Measurements from ENCODE around the gene CLEC16A.

The CLEC16A gene

GRCh38 chr16:11012841-11013240, 68.5 kb downstream of the CLEC16A start:
- DNase-seq (ENCODE audit: extremely low read depth, insufficient read length) = no peak
- TF ChIP-seq CTCF (IDR thresholded peaks at IDR 0.05; ENCODE audit: insufficient read depth, low read length, poor library complexity, severe bottlenecking) = no peak
- Histone ChIP-seq H3K36me3 (ENCODE audit: control insufficient read depth, insufficient read depth, low read length) (peaks cover 4% of the 10 kb centered on the region), H3K27me3 (replicated peaks; ENCODE audit: control insufficient read depth, insufficient read depth, low read length) (no peaks in the 10 kb centered on the region), H3K4me3 (replicated peaks; ENCODE audit: low read depth, low read length) (no peak overlapping the region)

GRCh38 chr16:11014136-11014535, 69.8 kb downstream of the CLEC16A start:
- Histone ChIP-seq H3K4me3 (replicated peaks; ENCODE audit: low read depth, low read length) (no peak overlapping the region), H3K36me3 (ENCODE audit: control insufficient read depth, insufficient read depth, low read length) (no peaks in the 10 kb centered on the region), H3K27me3 (replicated peaks; ENCODE audit: control insufficient read depth, insufficient read depth, low read length) (no peaks in the 10 kb centered on the region)
- TF ChIP-seq CTCF (IDR thresholded peaks at IDR 0.05; ENCODE audit: insufficient read depth, low read length, poor library complexity, severe bottlenecking) = no peak
- DNase-seq (ENCODE audit: extremely low read depth, insufficient read length) = no peak

GRCh38 chr16:11015076-11015475, 70.7 kb downstream of the CLEC16A start:
- no peaks in the 10 kb centered on the region for H3K27me3 ChIP-seq (replicated peaks; ENCODE audit: control insufficient read depth, insufficient read depth, low read length)
- no peak for TF ChIP-seq CTCF (IDR thresholded peaks at IDR 0.05; ENCODE audit: insufficient read depth, low read length, poor library complexity, severe bottlenecking)
- no peak for DNase-seq (ENCODE audit: extremely low read depth, insufficient read length)
- peaks cover under 1% of the 10 kb centered on the region; the same call in 1 of the 2 replicates for H3K36me3 ChIP-seq (ENCODE audit: control insufficient read depth, insufficient read depth, low read length)
- H3K4me3 ChIP-seq (replicated peaks; ENCODE audit: low read depth, low read length) = no peak overlapping the region

GRCh38 chr16:11015607-11016006, 71.2 kb downstream of the CLEC16A start:
- DNase-seq (ENCODE audit: extremely low read depth, insufficient read length) = no peak
- TF ChIP-seq CTCF (IDR thresholded peaks at IDR 0.05; ENCODE audit: insufficient read depth, low read length, poor library complexity, severe bottlenecking) = no peak
- Histone ChIP-seq H3K36me3 (ENCODE audit: control insufficient read depth, insufficient read depth, low read length) (peaks cover 4% of the 10 kb centered on the region), H3K4me3 (replicated peaks; ENCODE audit: low read depth, low read length) (no peak overlapping the region), H3K27me3 (replicated peaks; ENCODE audit: control insufficient read depth, insufficient read depth, low read length) (no peaks in the 10 kb centered on the region)

- DNase-seq (ENCODE audit: extremely low read depth, insufficient read length) = no peak
- TF ChIP-seq CTCF (IDR thresholded peaks at IDR 0.05; ENCODE audit: insufficient read depth, low read length, poor library complexity, severe bottlenecking) = no peak
These were observed 72.2 kb downstream of the CLEC16A start for GRCh38 chr16:11016524-11016988.

GRCh38 chr16:11016993-11017392, 72.6 kb downstream of the CLEC16A start:
- Histone ChIP-seq H3K4me3 (replicated peaks; ENCODE audit: low read depth, low read length) (no peak overlapping the region), H3K36me3 (ENCODE audit: control insufficient read depth, insufficient read depth, low read length) (peaks cover 4% of the 10 kb centered on the region), H3K27me3 (replicated peaks; ENCODE audit: control insufficient read depth, insufficient read depth, low read length) (no peaks in the 10 kb centered on the region)
- TF ChIP-seq CTCF (IDR thresholded peaks at IDR 0.05; ENCODE audit: insufficient read depth, low read length, poor library complexity, severe bottlenecking) = no peak
- DNase-seq (ENCODE audit: extremely low read depth, insufficient read length) = no peak

More at GRCh38 chr16:11016524-11016988, 72.2 kb downstream of the CLEC16A start:
- H3K36me3 ChIP-seq (ENCODE audit: control insufficient read depth, insufficient read depth, low read length) = peaks cover 4% of the 10 kb centered on the region
- no peaks in the 10 kb centered on the region for H3K27me3 ChIP-seq (replicated peaks; ENCODE audit: control insufficient read depth, insufficient read depth, low read length)
- no peak overlapping the region for H3K4me3 ChIP-seq (replicated peaks; ENCODE audit: low read depth, low read length)

Data from GM06990 (cell line).